ENCODE data around the gene TFE3. TPM values are rescaled to one million over a fixed set of nuclear protein-coding genes. Genes with fewer than 3 reads are reported as not detected.

Gene TFE3
- total RNA-seq: 45.1 and 66.0 TPM in 2 replicates

GRCh38 chrX:49043220-49043986 is at the start of gene TFE3:
TSS of gene TFE3 (minus strand) at chrX:49043357. CDS start at chrX:49043226, 131 bp downstream.

GRCh38 chrX:49079489-49080428 is 36.6 kb upstream of the TFE3 start, which contains the start of gene WDR45:
TSS of gene WDR45 (minus strand) at chrX:49079887. CDS start at chrX:49078095, 1,792 bp downstream.

GRCh38 chrX:49073601-49074575 is 30.7 kb upstream of the TFE3 start, which contains the start of gene PRAF2:
TSS of gene PRAF2 (minus strand) at chrX:49074002. CDS start at chrX:49073987, 15 bp downstream.

GRCh38 chrX:49058794-49059193 is 15.6 kb upstream of the TFE3 start, which contains the start of gene CCDC120:
TSS of gene CCDC120 (plus strand) at chrX:49058999. CDS start at chrX:49062042, 3,043 bp downstream.

GRCh38 chrX:49002091-49002935 is 40.8 kb downstream of the TFE3 start, which contains the start of gene GRIPAP1:
TSS of gene GRIPAP1 (minus strand) at chrX:49002264. CDS start at chrX:49002229, 35 bp downstream.

Other genes with a start within 250 kb of the TFE3 start
- gene HDAC6, start 241.3 kb downstream of the TFE3 start, total RNA-seq: 28.1 and 36.1 TPM in 2 replicates
- not detected in 2 replicates for gene ERAS, start 216.8 kb downstream of the TFE3 start, total RNA-seq
- gene PCSK1N, start 207.7 kb downstream of the TFE3 start, total RNA-seq: 0.33 TPM in 1 of 2 replicates, not detected in the other
- 28.4 and 28.5 TPM in 2 replicates for gene TIMM17B, start 145.6 kb downstream of the TFE3 start, total RNA-seq
- gene PQBP1, start 145.4 kb downstream of the TFE3 start, total RNA-seq: 50.8 and 62.5 TPM in 2 replicates
- 13.2 and 16.4 TPM in 2 replicates for gene SLC35A2, start 131.7 kb downstream of the TFE3 start, total RNA-seq
- 3.3 and 4.0 TPM in 2 replicates for gene PIM2, start 124.3 kb downstream of the TFE3 start, total RNA-seq
- gene OTUD5, start 85.8 kb downstream of the TFE3 start, total RNA-seq: 37.5 and 47.6 TPM in 2 replicates
- 1.9 and 4.3 TPM in 2 replicates for gene KCND1, start 71.5 kb downstream of the TFE3 start, total RNA-seq
- 20.5 and 20.8 TPM in 2 replicates for gene GRIPAP1, start 41.1 kb downstream of the TFE3 start, total RNA-seq
- gene CCDC120, start 15.6 kb upstream of the TFE3 start, total RNA-seq: 0.83 and 1.2 TPM in 2 replicates
- gene PRAF2, start 30.6 kb upstream of the TFE3 start, total RNA-seq: 14.6 and 15.3 TPM in 2 replicates
- 54.3 and 58.6 TPM in 2 replicates for gene WDR45, start 36.5 kb upstream of the TFE3 start, total RNA-seq
- gene GPKOW, start 80.4 kb upstream of the TFE3 start, total RNA-seq: 20.0 and 23.9 TPM in 2 replicates
- 2.8 and 5.5 TPM in 2 replicates for gene MAGIX, start 119.4 kb upstream of the TFE3 start, total RNA-seq
- 21.1 and 26.8 TPM in 2 replicates for gene PLP2, start 128.5 kb upstream of the TFE3 start, total RNA-seq
- 7.1 and 10.4 TPM in 2 replicates for gene PRICKLE3, start 143.0 kb upstream of the TFE3 start, total RNA-seq
- gene SYP, start 156.8 kb upstream of the TFE3 start, total RNA-seq: 0.50 and 0.87 TPM in 2 replicates
- under 0.01 TPM in 2 replicates for gene CACNA1F, start 190.0 kb upstream of the TFE3 start, total RNA-seq
- gene CCDC22, start 192.1 kb upstream of the TFE3 start, total RNA-seq: 13.2 and 15.0 TPM in 2 replicates
- not detected in 2 replicates for gene FOXP3, start 221.4 kb upstream of the TFE3 start, total RNA-seq
- 2.8 and 14.9 TPM in 2 replicates for gene PPP1R3F, start 226.4 kb upstream of the TFE3 start, total RNA-seq

All from smooth muscle cell of trachea (primary cell).